ENCODE measurements around the gene IDH3G. TPM values are rescaled to one million over a fixed set of nuclear protein-coding genes. Genes with fewer than 3 reads are reported as not detected.

IDH3G gene
- total RNA-seq (10 to 100 TPM; 39.9 to 45.5 TPM), polyA plus RNA-seq (100 to 1,000 TPM in 1 of 2 donors, 10 to 100 TPM in 1; 69.6 to 106 TPM)

- Mint-ChIP-seq H3K27ac (peak within 1 kb of the TSS; percentile 90 to 95 (median 92)), H3K9me3 (peaks cover 0 to 5% (median 0%) of the 10 kb centered on the region in 8 donors), H3K4me3 (peak within 1 kb of the TSS; percentile 89 to 95 (median 92)), H3K4me1 (peaks cover 12 to 30% (median 21%) of the 10 kb centered on the region in 4 donors), H3K27me3 (no peaks in the 10 kb centered on the region), H3K36me3 (peaks cover 0 to 16% of the 10 kb centered on the region in 2 donors)
- Histone ChIP-seq H3K27ac (ENCODE audit: low read depth, low read length) (peak within 1 kb of the TSS; percentile 85), H3K36me3 (ENCODE audit: insufficient read depth, low read length) (peaks cover 7% of the 10 kb centered on the region), H3K27me3 (ENCODE audit: insufficient read depth, low read length) (no peaks in the 10 kb centered on the region), H3K9me3 (ENCODE audit: control insufficient read depth in 1 of 2, low read length in 2 of 2) (no peaks in the 10 kb centered on the region), H3K4me1 (ENCODE audit: insufficient read depth, low read length) (peaks cover 43% of the 10 kb centered on the region), H3K4me3 (ENCODE audit: low read length in 2 of 2) (peak within 1 kb of the TSS; percentile 63 to 69)
- intact Hi-C loops (cut with micrococcal nuclease): loop anchor here (1.0 to 2.0 kb wide), 4 partner anchors 23 to 177 kb away; partner anchors contain the start of genes ABCD1, BCAP31 and HCFC1
- CTCF ChIA-PET (ENCODE audit: partially characterized antibody): interaction anchor here (0.9 to 1.4 kb wide), 4 partner anchors 33 to 153 kb away, joined by 3 to 4 read pairs (median 4); partner anchors contain the start of gene SLC6A8
- DNase-seq: peak; percentile 93 to 95 (median 94)
- POLR2A ChIA-PET (ENCODE audit: partially characterized antibody): interaction anchor here (0.9 to 4.0 kb wide), 7 partner anchors 25 to 690 kb away, joined by 3 to 54 read pairs (median 3); partner anchors contain the start of genes ARHGAP4 and HCFC1
Observed at GRCh38 chrX:153794018-153794896, at the start of gene IDH3G, which contains the start of gene SSR4. Gene IDH3G (minus strand): TSS chrX:153794375. CDS start chrX:153794326, 49 bp downstream. Gene SSR4 (plus strand): TSS chrX:153794668. CDS start chrX:153794688, 20 bp downstream.

DNA sequence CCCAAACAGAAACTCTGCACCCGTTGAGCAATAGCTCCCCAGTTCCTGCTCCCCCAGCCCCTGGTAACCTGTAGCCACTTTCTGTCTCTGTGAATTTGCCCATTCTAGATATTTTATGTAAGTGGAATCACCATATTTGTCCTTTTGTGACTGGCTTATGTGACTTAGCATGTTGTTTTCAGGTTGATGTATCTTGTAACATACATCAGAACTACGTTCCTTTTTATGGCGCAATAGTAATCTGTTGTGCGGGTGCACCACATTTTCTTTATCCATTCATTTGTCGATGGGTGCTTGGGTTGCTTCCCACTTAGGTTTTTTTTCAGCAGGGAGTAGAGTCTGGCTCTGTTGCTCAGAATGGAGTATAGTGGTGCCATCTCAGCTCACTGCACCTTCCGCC, 42.7 kb upstream of the IDH3G start:
- no peaks in the 10 kb centered on the region for H3K4me1 ChIP-seq (ENCODE audit: insufficient read depth, low read length)
- intact Hi-C loops (cut with micrococcal nuclease): no loop called here
- no peak for DNase-seq
- H3K4me1 Mint-ChIP-seq: peaks cover 0 to 4% (median under 1%) of the 10 kb centered on the region in 4 donors
- POLR2A ChIA-PET (ENCODE audit: partially characterized antibody): no interaction called here
- H3K4me3 ChIP-seq (ENCODE audit: low read length in 2 of 2): no peak overlapping the region
- peak overlapping the region in 1 of 7 donors; percentile 25 for H3K27ac Mint-ChIP-seq
- H3K27me3 Mint-ChIP-seq: no peaks in the 10 kb centered on the region
- no peaks in the 10 kb centered on the region for H3K36me3 ChIP-seq (ENCODE audit: insufficient read depth, low read length)
- no peaks in the 10 kb centered on the region for H3K9me3 ChIP-seq (ENCODE audit: control insufficient read depth in 1 of 2, low read length in 2 of 2)
- CTCF ChIA-PET (ENCODE audit: partially characterized antibody): no interaction called here
- H3K9me3 Mint-ChIP-seq: no peaks in the 10 kb centered on the region
- no peak overlapping the region for H3K4me3 Mint-ChIP-seq
- H3K27ac ChIP-seq (ENCODE audit: low read depth, low read length): no peak overlapping the region
- no peaks in the 10 kb centered on the region for H3K36me3 Mint-ChIP-seq
- no peaks in the 10 kb centered on the region for H3K27me3 ChIP-seq (ENCODE audit: insufficient read depth, low read length)

DNA sequence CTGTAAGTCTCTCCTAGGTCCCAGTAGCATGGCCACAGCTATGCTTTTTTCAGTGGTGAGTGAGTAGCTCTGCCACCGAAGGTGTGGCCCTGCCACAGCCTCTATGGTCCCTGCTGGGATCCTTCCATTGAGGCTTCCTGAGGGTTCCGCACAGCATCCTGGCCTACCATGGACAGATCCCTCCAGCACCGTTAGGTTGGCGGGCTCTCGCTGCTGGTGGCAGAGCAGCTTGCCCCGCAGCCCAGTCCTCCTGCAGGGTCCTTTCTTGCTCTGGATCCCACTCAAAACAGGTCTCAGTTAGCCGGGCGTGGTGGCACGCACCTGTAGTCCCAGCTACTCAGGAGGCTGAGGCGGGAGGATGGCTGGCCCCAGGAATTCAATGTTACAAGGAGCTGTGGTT, 38.6 kb upstream of the IDH3G start:
- H3K36me3 ChIP-seq (ENCODE audit: insufficient read depth, low read length): no peaks in the 10 kb centered on the region
- ChIA-PET CTCF (ENCODE audit: partially characterized antibody) (no interaction called here), POLR2A (ENCODE audit: partially characterized antibody) (no interaction called here)
- H3K27me3 ChIP-seq (ENCODE audit: insufficient read depth, low read length): no peaks in the 10 kb centered on the region
- no peaks in the 10 kb centered on the region for H3K9me3 ChIP-seq (ENCODE audit: control insufficient read depth in 1 of 2, low read length in 2 of 2)
- intact Hi-C loops (cut with micrococcal nuclease): no loop called here
- Mint-ChIP-seq H3K36me3 (no peaks in the 10 kb centered on the region), H3K27me3 (no peaks in the 10 kb centered on the region), H3K4me1 (peaks cover 1 to 20% (median 7%) of the 10 kb centered on the region in 4 donors), H3K27ac (no peak overlapping the region), H3K9me3 (no peaks in the 10 kb centered on the region), H3K4me3 (peak overlapping the region in 1 of 8 donors; percentile 21)
- H3K4me1 ChIP-seq (ENCODE audit: insufficient read depth, low read length): peaks cover 10% of the 10 kb centered on the region
- DNase-seq: no peak
- H3K27ac ChIP-seq (ENCODE audit: low read depth, low read length): no peak overlapping the region
- H3K4me3 ChIP-seq (ENCODE audit: low read length in 2 of 2): no peak overlapping the region

GRCh38 chrX:153831429-153832150, 37.4 kb upstream of the IDH3G start:
- Mint-ChIP-seq H3K9me3 (no peaks in the 10 kb centered on the region), H3K4me1 (peaks cover 12 to 31% (median 18%) of the 10 kb centered on the region in 4 donors), H3K4me3 (peak overlapping the region; percentile 48 to 74 (median 62)), H3K27me3 (no peaks in the 10 kb centered on the region), H3K36me3 (no peaks in the 10 kb centered on the region), H3K27ac (peak overlapping the region in 3 of 7 donors; percentile 21 to 40 (median 35))
- Histone ChIP-seq H3K27ac (ENCODE audit: low read depth, low read length) (no peak overlapping the region), H3K4me1 (ENCODE audit: insufficient read depth, low read length) (peaks cover 21% of the 10 kb centered on the region), H3K36me3 (ENCODE audit: insufficient read depth, low read length) (no peaks in the 10 kb centered on the region), H3K4me3 (ENCODE audit: low read length in 2 of 2) (no peak overlapping the region), H3K9me3 (ENCODE audit: control insufficient read depth in 1 of 2, low read length in 2 of 2) (no peaks in the 10 kb centered on the region), H3K27me3 (ENCODE audit: insufficient read depth, low read length) (no peaks in the 10 kb centered on the region)
- ChIA-PET POLR2A (ENCODE audit: partially characterized antibody) (no interaction called here), CTCF (ENCODE audit: partially characterized antibody) (no interaction called here)
- intact Hi-C loops (cut with micrococcal nuclease): no loop called here
- DNase-seq: no peak

- Mint-ChIP-seq H3K36me3 (no peaks in the 10 kb centered on the region), H3K9me3 (no peaks in the 10 kb centered on the region), H3K27ac (peak overlapping the region in 1 of 7 donors; percentile 75), H3K4me3 (peak overlapping the region; percentile 15 to 79 (median 73)), H3K4me1 (peaks cover 12 to 31% (median 19%) of the 10 kb centered on the region in 4 donors), H3K27me3 (no peaks in the 10 kb centered on the region)
- H3K4me3 ChIP-seq (ENCODE audit: low read length in 2 of 2): no peak overlapping the region
- intact Hi-C loops (cut with micrococcal nuclease): no loop called here
- H3K9me3 ChIP-seq (ENCODE audit: control insufficient read depth in 1 of 2, low read length in 2 of 2): no peaks in the 10 kb centered on the region
- no peaks in the 10 kb centered on the region for H3K36me3 ChIP-seq (ENCODE audit: insufficient read depth, low read length)
- CTCF ChIA-PET (ENCODE audit: partially characterized antibody): no interaction called here
- no peak for DNase-seq
- POLR2A ChIA-PET (ENCODE audit: partially characterized antibody): no interaction called here
- no peaks in the 10 kb centered on the region for H3K27me3 ChIP-seq (ENCODE audit: insufficient read depth, low read length)
- no peak overlapping the region for H3K27ac ChIP-seq (ENCODE audit: low read depth, low read length)
- peaks cover 21% of the 10 kb centered on the region for H3K4me1 ChIP-seq (ENCODE audit: insufficient read depth, low read length)
Observed at GRCh38 chrX:153830640-153831428, 36.7 kb upstream of the IDH3G start.

GRCh38 chrX:153829799-153830639, 35.8 kb upstream of the IDH3G start, which contains the start of gene PDZD4:
Gene PDZD4 (minus strand): TSS chrX:153830544. CDS start chrX:153830298, 246 bp downstream.
- H3K36me3 ChIP-seq (ENCODE audit: insufficient read depth, low read length): no peaks in the 10 kb centered on the region
- ChIA-PET POLR2A (ENCODE audit: partially characterized antibody) (no interaction called here), CTCF (ENCODE audit: partially characterized antibody) (no interaction called here)
- intact Hi-C loops (cut with micrococcal nuclease): loop anchor here (10.0 kb wide), 1 partner anchor 55 kb away; the partner anchor contains the start of gene L1CAM
- H3K9me3 ChIP-seq (ENCODE audit: control insufficient read depth in 1 of 2, low read length in 2 of 2): no peaks in the 10 kb centered on the region
- Mint-ChIP-seq H3K9me3 (no peaks in the 10 kb centered on the region), H3K4me3 (peak within 1 kb of the TSS; percentile 62 to 83 (median 78)), H3K36me3 (no peaks in the 10 kb centered on the region), H3K27me3 (no peaks in the 10 kb centered on the region), H3K4me1 (peaks cover 15 to 39% (median 22%) of the 10 kb centered on the region in 4 donors), H3K27ac (peak within 1 kb of the TSS in 6 of 7 donors; percentile 48 to 75 (median 67))
- H3K27me3 ChIP-seq (ENCODE audit: insufficient read depth, low read length): no peaks in the 10 kb centered on the region
- H3K4me1 ChIP-seq (ENCODE audit: insufficient read depth, low read length): peaks cover 21% of the 10 kb centered on the region
- DNase-seq: peak in 4 of 5 donors; percentile 18 to 45 (median 26)
- H3K4me3 ChIP-seq (ENCODE audit: low read length in 2 of 2): peak within 1 kb of the TSS in 1 of 2 donors; percentile 35
- peak within 1 kb of the TSS; percentile 9 for H3K27ac ChIP-seq (ENCODE audit: low read depth, low read length)

Measured in CD4-positive, alpha-beta memory T cell (primary cell).